Spleen (tissue), 11 donors: ENCODE measurements around the gene UCP1. TPM values are rescaled to one million over a fixed set of nuclear protein-coding genes. Genes with fewer than 3 reads are reported as not detected.
"Not testable (repeated sequence)": the region's sequence is repeated elsewhere in the genome, so short reads cannot be mapped to it uniquely, and the experiment has no call there.

Experiments
- DNase-seq: peaks from one replicate; pipeline ENCODE4 v3.0.0-alpha.2; 2020
- H3K27ac ChIP-seq, 8 donors: fragments of 200-600 bp; sonication (generic) in 7 of 8; 1 replicate in 4 of 8; 2 replicates in 4 of 8; pipeline versions ENCODE4 v1.5.0 to v1.8.0; 2016 to 2021; ENCODE audit warnings: inconsistent platforms in 4 of 8, mild to moderate bottlenecking in 4 of 8, moderate library complexity in 1 of 8
- H3K27me3 ChIP-seq, 7 donors: fragments of 200-600 bp; sonication (generic) in 6 of 7; replicated peaks in 1 of 7; 1 replicate in 4 of 7; 2 replicates in 3 of 7; pipeline versions ENCODE4 v1.5.0 to v1.8.0; 2016 to 2021; ENCODE audit warnings: inconsistent platforms in 3 of 7, mild to moderate bottlenecking in 1 of 7
- H3K36me3 ChIP-seq, 6 donors: fragments of 200-600 bp; sonication (generic) in 5 of 6; 1 replicate in 4 of 6; 2 replicates in 2 of 6; pipeline versions ENCODE4 v1.5.0 to v1.8.0; 2016 to 2021; ENCODE audit warnings: inconsistent platforms in 2 of 6
- H3K4me1 ChIP-seq, 6 donors: fragments of 200-600 bp; sonication (generic) in 5 of 6; 1 replicate in 3 of 6; 2 replicates in 3 of 6; pipeline versions ENCODE4 v1.5.0 to v1.8.0; 2016 to 2021; ENCODE audit warnings: inconsistent platforms in 3 of 6
- H3K4me3 ChIP-seq, 8 donors: fragments of 200-600 bp; sonication (generic) in 7 of 8; 1 replicate in 4 of 8; 2 replicates in 4 of 8; pipeline versions ENCODE4 v1.5.0 to v1.8.0; 2016 to 2021; ENCODE audit warnings: inconsistent platforms in 4 of 8, mild to moderate bottlenecking in 4 of 8, moderate library complexity in 2 of 8
- H3K9me3 ChIP-seq, 8 donors: fragments of 200-600 bp; sonication (generic) in 7 of 8; 1 replicate in 4 of 8; 2 replicates in 4 of 8; pipeline versions ENCODE4 v1.5.0 to v1.8.0; 2016 to 2021; ENCODE audit warnings: inconsistent platforms in 4 of 8
- CTCF ChIP-seq, 11 experiments: fragments of 200-600 bp in 7 of 11; fragments of 450-650 bp in 4 of 11; sonication (generic) in 4 of 11; IDR thresholded peaks in 8 of 11; conservative IDR thresholded peaks in 3 of 11; 1 replicate in 7 of 11; 2 replicates in 4 of 11; pipeline versions ENCODE4 v1.4.0 to v1.8.0; 2016 to 2021; ENCODE audit warnings: antibody characterized with exemption in 11 of 11, inconsistent platforms in 4 of 11, mild to moderate bottlenecking in 1 of 11
- POLR2A ChIP-seq, 3 donors: fragments of 450-650 bp; IDR thresholded peaks; one replicate each; pipeline ENCODE4 v1.5.1; 2017; ENCODE audit warnings: antibody characterized with exemption in 3 of 3, mild to moderate bottlenecking in 1 of 3
- POLR2AphosphoS5 ChIP-seq, 3 donors: sonication (generic); formaldehyde crosslinking; IDR thresholded peaks; one replicate each; pipeline ENCODE4 v1.5.1; 2017; ENCODE audit warnings: antibody characterized with exemption in 3 of 3
- WGBS, 5 donors: extraction: QIAGEN DNeasy Blood & Tissue Kit in 3 of 5; methylation state at CpG; one replicate each; pipeline versions ENCODE4 v1.1.5 to v1.1.7; 2013 to 2018; 5-methylcytosine and 5-hydroxymethylcytosine counted together
- intact Hi-C: fragments of 100-400 bp; cut with DNase I; formaldehyde crosslinking; loops from one replicate; pipeline ENCODE4 v1.15.0; 2023; ENCODE audit warnings: low total_unique reads
- polyA plus RNA-seq, 3 donors: library from polyadenylated mRNA; stranded (reverse); fragments of 200-250 nt; gene quantifications; one replicate each; pipeline ENCODE4 v1.2.1, GENCODE V29; 2013
- small RNA-seq, 4 donors: library from RNA; depleted of rRNA; stranded (forward); fragments of <200 nt; gene quantifications; one replicate each; pipeline ENCODE3, GENCODE V24; 2016
- total RNA-seq, 7 donors: library from RNA; depleted of rRNA in 3 of 7; stranded (reverse); fragments of >200 nt in 3 of 7; fragmentation: NEBNext Ultra II Directional in 4 of 7; extraction: Animal tissue kit (Norgen Biotek cat#: 25700) in 4 of 7; gene quantifications; one replicate each; pipeline versions ENCODE4 v1.1.0 to v1.2.1, GENCODE V29; 2016 to 2021
- donor health status: healthy with polysubstance abuse.
- donor health status: DM: no; HTN: no; CAD: no; lungs with moderate emphysema.
- donor health status: DM: no; HTN: no; CAD: no.
- donor health status: Bipolar disorder and iron deficiency.
- donor health status: healthy.
- donor health status: DM: no; HTN: no; CAD: no.
- donor health status: DM: yes; HTN: yes; CAD: no.

Gene UCP1
- total and polyA plus RNA-seq, 10 donors, result not detected

GRCh38 chr4:140523857-140524742 lies 44.7 kb downstream of the UCP1 start, which contains the start of gene ELMOD2:
Gene ELMOD2 (plus strand): TSS chr4:140524168. CDS start chr4:140525429, 1,261 bp downstream.
- WGBS, 5 donors, result 0 to 1% (median 0%) methylated on average over 32 to 77 of the region's 77 CpGs
- Histone ChIP-seq H3K9me3 (no peaks in the 10 kb centered on the region), H3K4me3 (peak within 1 kb of the TSS; percentile 66 to 94 (median 85)), H3K4me1 (peaks cover 4 to 32% (median 18%) of the 10 kb centered on the region in 6 donors), H3K27ac (peak within 1 kb of the TSS; percentile 84 to 95 (median 90)), H3K36me3 (peaks cover 0 to 17% (median 4%) of the 10 kb centered on the region in 6 donors), H3K27me3 (no peaks in the 10 kb centered on the region)
- TF ChIP-seq CTCF (IDR thresholded peaks at IDR 0.05 in 8 of 11, conservative IDR thresholded peaks at IDR 0.05 in 3 of 11) (peak; percentile 87 to 96 (median 93)), POLR2AphosphoS5 (IDR thresholded peaks at IDR 0.05) (peak; percentile 93 to 94 (median 93)), POLR2A (IDR thresholded peaks at IDR 0.05) (peak in 1 of 3 donors; percentile 15)
- peak; percentile 100 for DNase-seq
- intact Hi-C loops, result no loop called here

GRCh38 chr4:140523370-140523856 lies 45.3 kb downstream of the UCP1 start:
- Histone ChIP-seq H3K27me3 (no peaks in the 10 kb centered on the region), H3K4me3 (peak overlapping the region; percentile 21 to 94 (median 85)), H3K27ac (peak overlapping the region in 7 of 8 donors; percentile 86 to 95 (median 90)), H3K4me1 (peaks cover 4 to 32% (median 18%) of the 10 kb centered on the region in 6 donors), H3K9me3 (no peaks in the 10 kb centered on the region), H3K36me3 (peaks cover 0 to 12% (median 3%) of the 10 kb centered on the region in 6 donors)
- TF ChIP-seq POLR2A (IDR thresholded peaks at IDR 0.05) (no peak), POLR2AphosphoS5 (IDR thresholded peaks at IDR 0.05) (no peak), CTCF (IDR thresholded peaks at IDR 0.05 in 8 of 11, conservative IDR thresholded peaks at IDR 0.05 in 3 of 11) (no peak)
- DNase-seq, result no peak
- WGBS, 5 donors, result 18 to 30% (median 21%) methylated on average over 8 of the region's 8 CpGs
- intact Hi-C loops, result no loop called here

GRCh38 chr4:140515423-140515822 lies 53.3 kb downstream of the UCP1 start:
- no peaks in the 10 kb centered on the region for H3K4me1 ChIP-seq
- intact Hi-C loops, result no loop called here
- TF ChIP-seq POLR2A (IDR thresholded peaks at IDR 0.05), result no peak
- no peak for TF ChIP-seq POLR2AphosphoS5 (IDR thresholded peaks at IDR 0.05)
- no peak for TF ChIP-seq CTCF (IDR thresholded peaks at IDR 0.05 in 8 of 11, conservative IDR thresholded peaks at IDR 0.05 in 3 of 11)
- no peak overlapping the region for H3K4me3 ChIP-seq
- peaks cover 0 to 8% (median 0%) of the 10 kb centered on the region in 7 donors for H3K27me3 ChIP-seq
- peaks cover 0 to 7% (median 0%) of the 10 kb centered on the region in 8 donors for H3K9me3 ChIP-seq
- 0 to 83% (median 61%) methylated on average over 1 of the region's 1 CpG for WGBS, 5 donors
- DNase-seq, result no peak
- no peak overlapping the region for H3K27ac ChIP-seq
- no peaks in the 10 kb centered on the region for H3K36me3 ChIP-seq

- H3K9me3 ChIP-seq, H3K4me3 ChIP-seq, H3K4me1 ChIP-seq, DNase-seq, intact Hi-C loops, H3K27ac ChIP-seq, H3K36me3 ChIP-seq: not testable (repeated sequence)
- WGBS, 5 donors, result 92 to 96% (median 94%) methylated on average over 5 of the region's 5 CpGs
- H3K27me3 ChIP-seq, result peaks cover 0 to 14% (median 0%) of the 10 kb centered on the region in 7 donors
Observed at GRCh38 chr4:140513765-140514164, 55.0 kb downstream of the UCP1 start.

Small RNA genes lying within 50 kb of the gene (small RNA-seq; reads per million reads assigned to genes)
- gene AC108019.1, result 0 reads per million in 4 donors
- gene RN7SL152P, result 0 reads per million in 4 donors

Other genes with a start within 250 kb of the UCP1 start
- 10 to 100 TPM; 22.3 to 37.2 (median 28.1) TPM for gene SCOC, start 195.3 kb downstream of the UCP1 start, total RNA-seq
- gene SCOC, start 195.3 kb downstream of the UCP1 start, polyA plus RNA-seq, result 10 to 100 TPM; 23.7 to 45.1 (median 34.7) TPM
- under 1 TPM in 5 of 7 donors, not detected in 2; 0.23 to 0.85 (median 0.26) TPM for gene CLGN, start 141.3 kb downstream of the UCP1 start, total RNA-seq
- under 1 TPM; 0.09 to 0.27 (median 0.10) TPM for gene CLGN, start 141.3 kb downstream of the UCP1 start, polyA plus RNA-seq
- gene MGAT4D, start 70.7 kb downstream of the UCP1 start, total RNA-seq, result not detected
- gene MGAT4D, start 70.7 kb downstream of the UCP1 start, polyA plus RNA-seq, result not detected
- gene ELMOD2, start 44.8 kb downstream of the UCP1 start, total RNA-seq, result 10 to 100 TPM; 14.3 to 23.2 (median 20.6) TPM
- 1 to 10 TPM; 6.2 to 7.2 (median 6.5) TPM for gene ELMOD2, start 44.8 kb downstream of the UCP1 start, polyA plus RNA-seq
- 10 to 100 TPM; 73.5 to 99.1 (median 81.2) TPM for gene TBC1D9, start 187.4 kb upstream of the UCP1 start, total RNA-seq
- gene TBC1D9, start 187.4 kb upstream of the UCP1 start, polyA plus RNA-seq, result 10 to 100 TPM; 11.6 to 31.2 (median 26.4) TPM